Chondrocyte (in vitro differentiated cells): Measurements from ENCODE around the gene KLHL25. TPM values are rescaled to one million over a fixed set of nuclear protein-coding genes. Genes with fewer than 3 reads are reported as not detected.

Experiments
- DNase-seq: peaks from one replicate; pipeline ENCODE4 v3.0.0; 2021; ENCODE audit warnings: mixed read lengths, low spot score
- H3K27ac Mint-ChIP-seq: one replicate; pipeline ENCODE4 v1.8.0; 2021; ENCODE audit warnings: mild to moderate bottlenecking, moderate library complexity, mixed read lengths; ENCODE audit not compliant: unreplicated experiment
- H3K27me3 Mint-ChIP-seq: 2 replicates; pipeline ENCODE4 v1.8.0; 2021; ENCODE audit warnings: low read depth, mixed read lengths
- H3K36me3 Mint-ChIP-seq: 2 replicates; pipeline ENCODE4 v1.8.0; 2021; ENCODE audit warnings: low read depth, mixed read lengths
- H3K4me1 Mint-ChIP-seq: 2 replicates; pipeline ENCODE4 v1.8.0; 2021; ENCODE audit warnings: low read depth, mild to moderate bottlenecking, mixed read lengths
- H3K4me3 Mint-ChIP-seq: one replicate; pipeline ENCODE4 v1.8.0; 2021; ENCODE audit warnings: mild to moderate bottlenecking, moderate library complexity, mixed read lengths; ENCODE audit not compliant: unreplicated experiment
- H3K9me3 Mint-ChIP-seq: 2 replicates; pipeline ENCODE4 v1.8.0; 2021; ENCODE audit warnings: low read depth, mixed read lengths
- total RNA-seq: library from RNA; stranded (reverse); gene quantifications from 3 replicates; pipeline ENCODE4 v1.2.1, GENCODE V29; 2021
- TF ChIP-seq, protein P1 (sequence below): fragments of 200-600 bp; sonication (generic); IDR thresholded peaks from 2 replicates; pipeline ENCODE4 v1.5.0; 2021; ENCODE audit warnings: antibody characterized with exemption, mild to moderate bottlenecking, moderate library complexity

KLHL25 gene
- total RNA-seq, 1 donor from 2014 or later = 3.4 TPM

GRCh38 chr15:85758655-85758978, 36.1 kb downstream of the KLHL25 start:
- Mint-ChIP-seq H3K36me3 (no peaks in the 10 kb centered on the region), H3K4me1 (no peaks in the 10 kb centered on the region), H3K27me3 (no peaks in the 10 kb centered on the region), H3K27ac (no peak overlapping the region), H3K9me3 (no peaks in the 10 kb centered on the region), H3K4me3 (no peak overlapping the region)
- TF ChIP-seq, protein P1, sequence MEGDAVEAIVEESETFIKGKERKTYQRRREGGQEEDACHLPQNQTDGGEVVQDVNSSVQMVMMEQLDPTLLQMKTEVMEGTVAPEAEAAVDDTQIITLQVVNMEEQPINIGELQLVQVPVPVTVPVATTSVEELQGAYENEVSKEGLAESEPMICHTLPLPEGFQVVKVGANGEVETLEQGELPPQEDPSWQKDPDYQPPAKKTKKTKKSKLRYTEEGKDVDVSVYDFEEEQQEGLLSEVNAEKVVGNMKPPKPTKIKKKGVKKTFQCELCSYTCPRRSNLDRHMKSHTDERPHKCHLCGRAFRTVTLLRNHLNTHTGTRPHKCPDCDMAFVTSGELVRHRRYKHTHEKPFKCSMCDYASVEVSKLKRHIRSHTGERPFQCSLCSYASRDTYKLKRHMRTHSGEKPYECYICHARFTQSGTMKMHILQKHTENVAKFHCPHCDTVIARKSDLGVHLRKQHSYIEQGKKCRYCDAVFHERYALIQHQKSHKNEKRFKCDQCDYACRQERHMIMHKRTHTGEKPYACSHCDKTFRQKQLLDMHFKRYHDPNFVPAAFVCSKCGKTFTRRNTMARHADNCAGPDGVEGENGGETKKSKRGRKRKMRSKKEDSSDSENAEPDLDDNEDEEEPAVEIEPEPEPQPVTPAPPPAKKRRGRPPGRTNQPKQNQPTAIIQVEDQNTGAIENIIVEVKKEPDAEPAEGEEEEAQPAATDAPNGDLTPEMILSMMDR = no peak
- peak; percentile 89 for DNase-seq

GRCh38 chr15:85757939-85758654, 36.6 kb downstream of the KLHL25 start:
- H3K36me3 Mint-ChIP-seq = no peaks in the 10 kb centered on the region
- DNase-seq = peak; percentile 72

GRCh38 chr15:85757073-85757938, 37.4 kb downstream of the KLHL25 start:
- Mint-ChIP-seq H3K9me3 (no peaks in the 10 kb centered on the region), H3K27me3 (no peaks in the 10 kb centered on the region), H3K4me1 (peaks cover 3% of the 10 kb centered on the region), H3K27ac (no peak overlapping the region), H3K36me3 (no peaks in the 10 kb centered on the region), H3K4me3 (no peak overlapping the region)
- TF ChIP-seq, protein P1 = no peak
- DNase-seq = peak; percentile 55

More at GRCh38 chr15:85757939-85758654, 36.6 kb downstream of the KLHL25 start:
- Mint-ChIP-seq H3K4me3 (no peak overlapping the region), H3K4me1 (no peaks in the 10 kb centered on the region), H3K27ac (no peak overlapping the region), H3K9me3 (no peaks in the 10 kb centered on the region), H3K27me3 (no peaks in the 10 kb centered on the region)
- TF ChIP-seq, protein P1 = no peak

- Mint-ChIP-seq H3K27me3 (no peaks in the 10 kb centered on the region), H3K9me3 (no peaks in the 10 kb centered on the region), H3K36me3 (no peaks in the 10 kb centered on the region), H3K4me3 (no peak overlapping the region), H3K4me1 (peaks cover 4% of the 10 kb centered on the region), H3K27ac (no peak overlapping the region)
- TF ChIP-seq, protein P1 = no peak
- DNase-seq = peak; percentile 78
Measured at GRCh38 chr15:85756411-85757072, 38.2 kb downstream of the KLHL25 start.

- no peaks in the 10 kb centered on the region for H3K27me3 Mint-ChIP-seq
- peak; percentile 52 for DNase-seq
Measured at GRCh38 chr15:85755942-85756341, 38.8 kb downstream of the KLHL25 start.

More at GRCh38 chr15:85755942-85756341, 38.8 kb downstream of the KLHL25 start:
- Mint-ChIP-seq H3K9me3 (no peaks in the 10 kb centered on the region), H3K4me3 (no peak overlapping the region), H3K36me3 (no peaks in the 10 kb centered on the region), H3K4me1 (peaks cover 6% of the 10 kb centered on the region), H3K27ac (no peak overlapping the region)
- TF ChIP-seq, protein P1 = no peak
